CD14-positive monocyte (primary cell): ENCODE measurements around the gene CNTNAP2. TPM values are rescaled to one million over a fixed set of nuclear protein-coding genes. Genes with fewer than 3 reads are reported as not detected.
"Not testable (repeated sequence)": the region's sequence is repeated elsewhere in the genome, so short reads cannot be mapped to it uniquely, and the experiment has no call there.

Source experiments
- DNase-seq, 3 donors: peaks; one replicate each; pipeline ENCODE4 v3.0.0-alpha.2; 2011 to 2022
- H2AFZ ChIP-seq: 2 replicates; pipeline ENCODE4 v1.6.0; 2012; ENCODE audit warnings: mild to moderate bottlenecking, low read depth, low read length, inconsistent platforms; ENCODE audit not compliant: insufficient read depth, poor library complexity, severe bottlenecking
- H3K27ac ChIP-seq, 2 donors: 1 replicate in 1 of 2; 2 replicates in 1 of 2; pipeline ENCODE4 v1.5.1; 2012 to 2013; ENCODE audit warnings: low read length in 2 of 2, control low read depth in 1 of 2, inconsistent platforms in 1 of 2, low read depth in 1 of 2, mild to moderate bottlenecking in 1 of 2
- H3K27me3 ChIP-seq, 2 donors: one replicate each; pipeline versions ENCODE4 v1.6.0 to v1.6.1; 2011 to 2013; ENCODE audit warnings: low read length in 2 of 2; ENCODE audit not compliant: control insufficient read depth in 2 of 2, insufficient read depth in 2 of 2
- H3K36me3 ChIP-seq, 2 donors: replicated peaks in 1 of 2; 1 replicate in 1 of 2; 2 replicates in 1 of 2; pipeline versions ENCODE4 v1.5.1 to v1.6.1; 2012 to 2013; ENCODE audit warnings: low read length in 2 of 2, control low read depth in 1 of 2, inconsistent platforms in 1 of 2, mild to moderate bottlenecking in 1 of 2; ENCODE audit not compliant: insufficient read depth in 2 of 2, control insufficient read depth in 1 of 2
- H3K4me1 ChIP-seq, 2 donors: 1 replicate in 1 of 2; 2 replicates in 1 of 2; pipeline versions ENCODE4 v1.5.1 to v1.6.1; 2012 to 2013; ENCODE audit warnings: low read length in 2 of 2, control low read depth in 1 of 2, inconsistent platforms in 1 of 2, mild to moderate bottlenecking in 1 of 2, moderate library complexity in 1 of 2; ENCODE audit not compliant: insufficient read depth in 2 of 2, control insufficient read depth in 1 of 2
- H3K4me2 ChIP-seq: replicated peaks from 2 replicates; pipeline ENCODE3; 2012; ENCODE audit warnings: low read length, moderate library complexity, mild to moderate bottlenecking; ENCODE audit not compliant: poor library complexity, severe bottlenecking; ENCODE audit errors: extremely low read depth
- H3K4me3 ChIP-seq, 3 experiments: fragments of 200-600 bp in 1 of 3; sonication (generic) in 1 of 3; replicated peaks in 1 of 3; 1 replicate in 2 of 3; 2 replicates in 1 of 3; pipeline ENCODE4 v1.5.1; 2011 to 2013; ENCODE audit warnings: low read length in 3 of 3, mild to moderate bottlenecking in 3 of 3, control low read depth in 2 of 3, low read depth in 2 of 3, inconsistent platforms in 1 of 3, moderate library complexity in 1 of 3
- H3K79me2 ChIP-seq: 2 replicates; pipeline ENCODE4 v1.6.0; 2012; ENCODE audit warnings: mild to moderate bottlenecking, control low read depth, inconsistent platforms, low read length, moderate library complexity; ENCODE audit not compliant: insufficient read depth
- H3K9ac ChIP-seq: 2 replicates; pipeline ENCODE4 v1.6.0; 2017; ENCODE audit warnings: low read length, mild to moderate bottlenecking; ENCODE audit not compliant: insufficient read depth, poor library complexity, severe bottlenecking
- H3K9me3 ChIP-seq, 2 donors: replicated peaks in 1 of 2; 1 replicate in 1 of 2; 2 replicates in 1 of 2; pipeline versions ENCODE4 v1.5.1 to v1.6.1; 2012 to 2013; ENCODE audit warnings: low read length in 2 of 2, control low read depth in 1 of 2; ENCODE audit not compliant: control insufficient read depth in 1 of 2, insufficient read depth in 1 of 2
- H4K20me1 ChIP-seq: 2 replicates; pipeline ENCODE4 v1.6.0; 2012; ENCODE audit warnings: mild to moderate bottlenecking, low read length, control low read depth, moderate library complexity; ENCODE audit not compliant: insufficient read depth
- H3K27ac Mint-ChIP-seq, 7 donors: one replicate each; pipeline ENCODE4 v1.8.0; 2020; ENCODE audit warnings: mild to moderate bottlenecking in 7 of 7, mixed read lengths in 7 of 7, moderate library complexity in 6 of 7, inconsistent platforms in 2 of 7
- H3K27me3 Mint-ChIP-seq, 3 donors: one replicate each; pipeline ENCODE4 v1.8.0; 2021 to 2022; ENCODE audit warnings: low read depth in 3 of 3, mild to moderate bottlenecking in 3 of 3, mixed read lengths in 3 of 3, moderate library complexity in 3 of 3, inconsistent platforms in 1 of 3
- H3K36me3 Mint-ChIP-seq, 2 donors: one replicate each; pipeline ENCODE4 v1.8.0; 2020; ENCODE audit warnings: mixed read lengths in 2 of 2, inconsistent platforms in 1 of 2, mild to moderate bottlenecking in 1 of 2
- H3K4me1 Mint-ChIP-seq: one replicate; pipeline ENCODE4 v1.8.0; 2020; ENCODE audit warnings: mild to moderate bottlenecking, mixed read lengths
- H3K4me3 Mint-ChIP-seq, 2 donors: one replicate each; pipeline ENCODE4 v1.8.0; 2020; ENCODE audit warnings: mild to moderate bottlenecking in 2 of 2, mixed read lengths in 2 of 2, moderate library complexity in 1 of 2
- H3K9me3 Mint-ChIP-seq, 7 donors: one replicate each; pipeline ENCODE4 v1.8.0; 2020 to 2022; ENCODE audit warnings: mixed read lengths in 7 of 7, mild to moderate bottlenecking in 6 of 7, moderate library complexity in 6 of 7, inconsistent platforms in 2 of 7
- CTCF ChIP-seq: fragments of 200-600 bp; IDR thresholded peaks from one replicate; pipeline ENCODE4 v1.8.0; 2022; ENCODE audit warnings: antibody characterized with exemption, mild to moderate bottlenecking
- WGBS: methylation state at CpG from one replicate; pipeline ENCODE4 v1.1.5; 2013; ENCODE audit warnings: missing lambda C conversion rate; ENCODE audit not compliant: insufficient coverage; 5-methylcytosine and 5-hydroxymethylcytosine counted together
- intact Hi-C, 2 donors: fragments of 100-400 bp; cut with micrococcal nuclease; formaldehyde crosslinking; loops; one replicate each; pipeline versions ENCODE4 v1.15.0 to v1.15.1; 2023
- polyA plus RNA-seq, 3 donors: library from polyadenylated mRNA; depleted of rRNA in 1 of 3; unstranded in 2 of 3; stranded (reverse) in 1 of 3; fragments of 300-500 nt in 2 of 3; fragments of >200 nt in 1 of 3; fragmentation: Illumina TruSeq in 2 of 3; gene quantifications; 1 replicate in 2 of 3; 2 replicates in 1 of 3; pipeline ENCODE4 v1.2.3, GENCODE V29; 2012 to 2021

The CNTNAP2 gene
- polyA plus RNA-seq, 3 donors: 0.01 TPM; not detected in 2

GRCh38 chr7:148458263-148458662 is 2341.7 kb downstream of the CNTNAP2 start:
- H3K36me3 Mint-ChIP-seq: no peaks in the 10 kb centered on the region

DNA sequence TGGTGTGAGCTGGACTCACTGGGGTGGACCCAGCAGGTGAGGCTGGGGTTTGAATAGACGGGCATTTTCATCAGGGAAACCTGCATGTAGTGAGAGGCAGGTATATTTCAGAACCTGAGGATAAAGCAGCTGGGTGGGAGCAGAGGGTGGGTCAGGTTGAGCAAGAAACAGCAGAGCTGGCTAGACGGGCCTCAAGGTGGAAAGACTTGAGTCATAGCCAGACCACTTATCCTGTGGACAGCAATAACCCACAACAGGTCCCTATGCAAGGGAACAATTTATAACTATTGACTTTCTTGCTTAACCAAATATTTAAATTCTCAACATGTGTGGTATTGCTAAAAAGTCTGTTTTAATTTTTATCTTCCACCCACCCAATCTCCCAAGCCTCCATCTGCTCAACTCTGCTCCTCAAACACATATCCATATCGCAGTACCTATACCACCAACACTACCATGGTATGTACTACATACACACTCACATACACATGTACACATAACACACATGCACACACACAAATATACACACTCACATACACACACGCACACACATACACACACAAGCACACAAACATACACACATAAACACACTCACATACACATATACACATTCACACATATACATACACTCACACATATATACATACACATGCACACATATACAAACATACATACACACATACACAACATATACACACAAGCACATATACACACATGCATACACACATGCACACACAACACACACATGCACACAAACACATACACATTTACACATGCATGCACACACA is 2345.0 kb downstream of the CNTNAP2 start:
- H3K27ac Mint-ChIP-seq: no peak overlapping the region
- no peaks in the 10 kb centered on the region for H4K20me1 ChIP-seq
- H3K36me3 Mint-ChIP-seq: no peaks in the 10 kb centered on the region
- no peaks in the 10 kb centered on the region for H3K4me1 ChIP-seq
- H3K27me3 Mint-ChIP-seq: peaks cover 0 to 10% (median 0%) of the 10 kb centered on the region in 3 donors
- no peak overlapping the region for H3K4me2 ChIP-seq
- peaks cover 0 to 3% of the 10 kb centered on the region in 2 donors for H3K9me3 ChIP-seq
- no peak for DNase-seq
- H2AFZ ChIP-seq: no peak overlapping the region
- no peaks in the 10 kb centered on the region for H3K36me3 ChIP-seq
- H3K4me1 Mint-ChIP-seq: no peaks in the 10 kb centered on the region
- no peak for TF ChIP-seq CTCF
- H3K27ac ChIP-seq: no peak overlapping the region
- H3K27me3 ChIP-seq: no peaks in the 10 kb centered on the region
- H3K9me3 Mint-ChIP-seq: peaks cover 3 to 10% (median 7%) of the 10 kb centered on the region in 7 donors
- H3K9ac ChIP-seq: no peak overlapping the region
- 83% methylated on average over 4 of the region's 4 CpGs for WGBS
- H3K4me3 ChIP-seq: no peak overlapping the region
- intact Hi-C loops: no loop called here
- no peak overlapping the region for H3K4me3 Mint-ChIP-seq
- no peaks in the 10 kb centered on the region for H3K79me2 ChIP-seq

More at GRCh38 chr7:148458263-148458662, 2341.7 kb downstream of the CNTNAP2 start:
- no peaks in the 10 kb centered on the region for H3K4me1 ChIP-seq
- H3K4me3 ChIP-seq: no peak overlapping the region
- no peaks in the 10 kb centered on the region for H3K79me2 ChIP-seq
- H3K27ac ChIP-seq: no peak overlapping the region
- no peak overlapping the region for H3K9ac ChIP-seq
- no peak for DNase-seq
- no peak overlapping the region for H3K4me2 ChIP-seq
- H4K20me1 ChIP-seq: no peaks in the 10 kb centered on the region
- TF ChIP-seq CTCF: no peak
- no peaks in the 10 kb centered on the region for H3K27me3 ChIP-seq
- intact Hi-C loops: no loop called here
- no peaks in the 10 kb centered on the region for H3K36me3 ChIP-seq
- Mint-ChIP-seq H3K9me3 (peaks cover 2 to 10% (median 7%) of the 10 kb centered on the region in 7 donors), H3K27me3 (peaks cover 0 to 10% (median 0%) of the 10 kb centered on the region in 3 donors), H3K4me1 (no peaks in the 10 kb centered on the region), H3K27ac (no peak overlapping the region), H3K4me3 (no peak overlapping the region)
- H2AFZ ChIP-seq: no peak overlapping the region
- H3K9me3 ChIP-seq: peaks cover 0 to 1% of the 10 kb centered on the region in 2 donors

- H3K4me1 ChIP-seq, H3K27ac ChIP-seq, H3K9me3 Mint-ChIP-seq, H3K27me3 ChIP-seq, H3K79me2 ChIP-seq, H3K27ac Mint-ChIP-seq, DNase-seq, H3K4me3 ChIP-seq, H3K36me3 Mint-ChIP-seq, H3K27me3 Mint-ChIP-seq, H2AFZ ChIP-seq, H3K9ac ChIP-seq, H3K4me1 Mint-ChIP-seq, H3K4me2 ChIP-seq, H3K9me3 ChIP-seq, H3K36me3 ChIP-seq, H4K20me1 ChIP-seq, intact Hi-C loops, H3K4me3 Mint-ChIP-seq: not testable (repeated sequence)
- WGBS: 100% methylated on average over 3 of the region's 9 CpGs
Observed at GRCh38 chr7:148462774-148463173, 2346.2 kb downstream of the CNTNAP2 start.
